GM12801 (cell line): ENCODE results near the gene TNIK.

Experiments used
- TF ChIP-seq, protein P1 (sequence below): IDR thresholded peaks from one replicate; pipeline ENCODE4 v1.5.1; 2011; ENCODE audit warnings: control low read depth; ENCODE audit not compliant: insufficient read length; ENCODE audit errors: extremely low read depth

TNIK gene

DNA sequence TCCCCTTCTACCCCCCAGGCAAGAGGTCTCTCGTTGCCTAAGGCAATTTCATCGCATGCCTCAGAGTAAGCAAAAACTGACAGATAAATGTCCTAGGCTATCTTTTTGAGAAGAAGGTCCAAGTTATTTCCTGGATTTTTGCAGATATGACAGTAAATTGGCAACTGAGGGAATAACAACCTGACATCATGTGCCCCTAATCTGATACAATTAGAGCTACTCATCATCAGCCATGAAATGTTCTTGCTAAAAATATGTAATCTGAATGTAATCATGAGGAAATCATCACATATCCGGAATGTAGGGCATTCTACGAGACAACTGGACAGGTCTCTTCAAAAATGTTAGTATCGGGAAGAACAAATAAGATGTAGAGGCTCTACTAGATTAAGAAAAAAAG is 44.1 kb downstream of the TNIK start:
- TF ChIP-seq, protein P1, sequence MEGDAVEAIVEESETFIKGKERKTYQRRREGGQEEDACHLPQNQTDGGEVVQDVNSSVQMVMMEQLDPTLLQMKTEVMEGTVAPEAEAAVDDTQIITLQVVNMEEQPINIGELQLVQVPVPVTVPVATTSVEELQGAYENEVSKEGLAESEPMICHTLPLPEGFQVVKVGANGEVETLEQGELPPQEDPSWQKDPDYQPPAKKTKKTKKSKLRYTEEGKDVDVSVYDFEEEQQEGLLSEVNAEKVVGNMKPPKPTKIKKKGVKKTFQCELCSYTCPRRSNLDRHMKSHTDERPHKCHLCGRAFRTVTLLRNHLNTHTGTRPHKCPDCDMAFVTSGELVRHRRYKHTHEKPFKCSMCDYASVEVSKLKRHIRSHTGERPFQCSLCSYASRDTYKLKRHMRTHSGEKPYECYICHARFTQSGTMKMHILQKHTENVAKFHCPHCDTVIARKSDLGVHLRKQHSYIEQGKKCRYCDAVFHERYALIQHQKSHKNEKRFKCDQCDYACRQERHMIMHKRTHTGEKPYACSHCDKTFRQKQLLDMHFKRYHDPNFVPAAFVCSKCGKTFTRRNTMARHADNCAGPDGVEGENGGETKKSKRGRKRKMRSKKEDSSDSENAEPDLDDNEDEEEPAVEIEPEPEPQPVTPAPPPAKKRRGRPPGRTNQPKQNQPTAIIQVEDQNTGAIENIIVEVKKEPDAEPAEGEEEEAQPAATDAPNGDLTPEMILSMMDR = no peak

DNA sequence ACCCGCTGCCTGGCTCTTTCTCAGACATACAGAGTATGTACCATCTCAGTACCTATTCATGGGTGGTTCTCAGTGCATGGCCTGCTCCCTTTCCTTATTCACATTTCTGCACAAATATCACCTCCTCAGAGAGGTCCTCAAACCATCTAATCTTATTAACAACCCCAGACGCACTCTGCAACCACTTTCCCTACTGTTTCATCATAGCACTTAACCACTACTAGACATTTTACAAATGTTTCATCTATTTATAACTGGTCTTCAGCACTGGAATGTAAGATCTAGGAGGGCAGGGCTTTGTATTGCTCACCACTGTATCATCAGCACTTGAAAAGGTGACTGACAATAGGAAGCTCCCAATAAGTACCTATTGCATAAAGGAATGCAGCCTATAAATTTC is 45.1 kb downstream of the TNIK start:
- TF ChIP-seq, protein P1 = no peak

DNA sequence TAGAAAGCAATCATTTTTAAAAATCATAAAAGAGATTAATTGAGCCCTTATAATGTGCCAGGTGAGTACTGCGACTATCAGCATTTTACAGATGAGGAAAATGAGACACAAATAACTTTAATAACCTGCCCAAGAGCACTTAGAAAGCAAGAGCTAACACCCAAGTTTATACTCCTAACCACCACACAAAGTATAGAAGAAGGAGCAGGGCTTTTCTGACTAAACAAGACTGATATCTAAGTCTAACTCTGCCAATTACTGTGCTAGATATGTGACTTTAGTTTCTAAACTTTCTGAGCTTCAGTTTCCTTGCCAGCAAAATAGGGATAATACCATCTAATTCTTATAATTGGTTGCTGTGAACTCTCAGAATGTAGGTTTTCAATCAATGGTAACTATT is 47.7 kb downstream of the TNIK start:
- TF ChIP-seq, protein P1 = no peak

DNA sequence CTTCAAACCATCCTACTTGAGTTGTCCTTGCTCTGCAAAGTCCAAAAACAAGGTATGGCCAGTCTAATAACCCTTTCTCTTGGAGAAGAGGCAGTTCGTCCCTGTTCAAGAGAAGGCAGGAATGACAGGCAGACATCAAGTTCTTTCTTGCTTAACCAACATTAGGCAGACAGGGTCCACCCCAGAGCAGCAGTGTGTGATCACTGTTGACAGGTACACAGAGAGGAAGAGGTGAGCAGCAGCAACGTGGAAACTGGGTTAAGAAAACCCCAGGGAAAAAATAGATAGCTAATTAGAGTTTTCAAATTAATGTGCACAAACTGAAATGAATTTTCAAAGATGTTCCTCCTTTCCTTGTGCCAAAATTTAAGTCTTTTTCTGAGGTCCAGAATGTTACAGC is 48.2 kb downstream of the TNIK start:
- TF ChIP-seq, protein P1 = no peak

DNA sequence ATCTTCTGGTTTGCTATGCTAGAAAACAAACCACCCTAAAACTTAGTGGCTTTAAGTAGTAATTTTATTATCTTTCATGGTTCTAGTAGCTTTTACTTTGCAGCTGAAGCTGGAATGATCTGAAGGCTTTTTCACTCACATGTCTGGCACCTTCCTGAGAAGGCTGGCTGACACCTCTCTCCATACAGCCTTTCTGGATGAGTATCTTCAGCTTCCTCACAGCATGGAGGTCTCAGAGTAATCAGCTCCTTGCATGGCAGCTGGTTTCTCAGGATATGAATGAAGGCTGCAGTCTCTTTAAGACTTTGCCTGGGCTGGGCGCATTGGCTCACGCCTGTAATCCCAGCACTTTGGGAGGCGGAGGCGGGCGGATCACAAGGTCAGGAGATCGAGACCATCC is 50.0 kb downstream of the TNIK start:
- TF ChIP-seq, protein P1 = no peak

DNA sequence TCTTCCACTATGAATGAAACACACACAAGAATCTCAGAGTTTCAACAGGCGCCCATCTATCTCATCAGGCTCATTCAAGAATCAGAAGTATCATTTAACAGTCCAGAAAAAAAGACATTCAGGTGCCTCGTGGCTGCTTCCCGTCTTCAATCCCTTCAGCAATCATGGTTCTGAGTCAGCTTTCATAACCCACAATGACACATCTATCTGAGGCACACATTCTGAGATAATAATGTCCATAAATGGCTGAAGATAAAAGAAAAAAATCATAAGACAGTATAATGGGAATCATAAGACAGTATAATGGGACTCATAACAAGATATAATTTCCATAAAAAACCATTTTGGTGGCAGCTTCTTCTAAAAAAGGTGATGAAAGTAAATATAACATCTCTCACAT is 52.4 kb downstream of the TNIK start:
- TF ChIP-seq, protein P1 = no peak

DNA sequence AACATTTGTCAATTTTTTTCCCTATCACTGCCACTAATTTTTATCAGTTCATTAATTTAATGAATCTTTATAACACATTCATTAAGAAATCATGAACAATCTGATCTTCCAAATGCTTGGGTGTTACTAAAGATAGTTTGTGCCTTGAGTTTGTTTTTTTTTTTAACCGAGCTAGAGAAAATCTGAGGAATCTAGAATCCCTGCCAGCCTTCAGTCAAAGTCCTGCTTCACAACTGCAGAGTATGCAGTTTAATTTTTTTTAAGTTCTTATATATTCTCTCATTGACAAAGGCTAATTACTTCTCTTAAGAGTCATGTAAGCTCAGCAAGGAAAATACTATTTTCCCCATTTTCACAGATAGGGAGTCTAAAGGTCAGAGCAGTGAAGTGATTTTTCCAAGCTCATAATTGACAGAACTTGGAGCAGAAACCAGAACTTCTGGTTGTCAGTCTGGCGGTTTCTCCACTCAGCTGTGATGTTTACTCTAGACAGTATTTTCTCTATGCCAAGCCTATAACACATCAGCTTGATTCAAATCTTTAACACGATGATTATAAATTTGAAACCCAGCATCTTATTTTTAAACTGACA is 55.7 kb downstream of the TNIK start:
- TF ChIP-seq, protein P1 = no peak
